GM12875 (cell line): ENCODE results near the gene FAM83B.

Experiments
- H3K4me3 ChIP-seq: one replicate; pipeline ENCODE4 v1.5.1; 2011; ENCODE audit warnings: low read depth, low read length, control low read depth
- CTCF ChIP-seq: IDR thresholded peaks from 2 replicates; pipeline ENCODE4 v1.5.1; 2011; ENCODE audit warnings: low read depth, mild to moderate bottlenecking, control low read depth, inconsistent platforms, low read length, moderate library complexity, borderline replicate concordance; ENCODE audit not compliant: insufficient read depth

The FAM83B gene

GRCh38 chr6:54980511-54981275, 134.1 kb downstream of the FAM83B start:
- no peak overlapping the region for H3K4me3 ChIP-seq
- TF ChIP-seq CTCF: no peak

GRCh38 chr6:54981276-54981609, 134.7 kb downstream of the FAM83B start:
- no peak for TF ChIP-seq CTCF

GRCh38 chr6:54981647-54982046, 135.1 kb downstream of the FAM83B start:
- H3K4me3 ChIP-seq: no peak overlapping the region
- TF ChIP-seq CTCF: no peak

More at GRCh38 chr6:54981276-54981609, 134.7 kb downstream of the FAM83B start:
- no peak overlapping the region for H3K4me3 ChIP-seq

- TF ChIP-seq CTCF: no peak
- H3K4me3 ChIP-seq: no peak overlapping the region
Observed at GRCh38 chr6:54987633-54988290, 141.2 kb downstream of the FAM83B start.

GRCh38 chr6:54988576-54988975, 142.0 kb downstream of the FAM83B start:
- H3K4me3 ChIP-seq: no peak overlapping the region
- TF ChIP-seq CTCF: no peak

- no peak for TF ChIP-seq CTCF
Observed at GRCh38 chr6:54990001-54990400, 143.4 kb downstream of the FAM83B start.

More at GRCh38 chr6:54990001-54990400, 143.4 kb downstream of the FAM83B start:
- no peak overlapping the region for H3K4me3 ChIP-seq
